22Rv1 (cell line): ENCODE data around the gene UXS1.
A peak's percentile ranks its signal among the peaks of the same experiment; 100 is the strongest.

Experiments used
- H3K27ac ChIP-seq: fragments of 450-650 bp; 2 replicates; pipeline ENCODE4 v1.5.1; 2017
- ZFX ChIP-seq: fragments of 450-650 bp; IDR thresholded peaks from 2 replicates; pipeline ENCODE4 v1.6.1; 2017; ENCODE audit warnings: antibody characterized with exemption, borderline replicate concordance
- TF ChIP-seq, protein P1 (sequence below): fragments of 450-650 bp; IDR thresholded peaks from 2 replicates; pipeline ENCODE4 v1.5.1; 2017; ENCODE audit warnings: mild to moderate bottlenecking

UXS1 gene

GRCh38 chr2:106119074-106119473 is 75.0 kb downstream of the UXS1 start:
- TF ChIP-seq ZFX: no peak
- TF ChIP-seq, protein P1, sequence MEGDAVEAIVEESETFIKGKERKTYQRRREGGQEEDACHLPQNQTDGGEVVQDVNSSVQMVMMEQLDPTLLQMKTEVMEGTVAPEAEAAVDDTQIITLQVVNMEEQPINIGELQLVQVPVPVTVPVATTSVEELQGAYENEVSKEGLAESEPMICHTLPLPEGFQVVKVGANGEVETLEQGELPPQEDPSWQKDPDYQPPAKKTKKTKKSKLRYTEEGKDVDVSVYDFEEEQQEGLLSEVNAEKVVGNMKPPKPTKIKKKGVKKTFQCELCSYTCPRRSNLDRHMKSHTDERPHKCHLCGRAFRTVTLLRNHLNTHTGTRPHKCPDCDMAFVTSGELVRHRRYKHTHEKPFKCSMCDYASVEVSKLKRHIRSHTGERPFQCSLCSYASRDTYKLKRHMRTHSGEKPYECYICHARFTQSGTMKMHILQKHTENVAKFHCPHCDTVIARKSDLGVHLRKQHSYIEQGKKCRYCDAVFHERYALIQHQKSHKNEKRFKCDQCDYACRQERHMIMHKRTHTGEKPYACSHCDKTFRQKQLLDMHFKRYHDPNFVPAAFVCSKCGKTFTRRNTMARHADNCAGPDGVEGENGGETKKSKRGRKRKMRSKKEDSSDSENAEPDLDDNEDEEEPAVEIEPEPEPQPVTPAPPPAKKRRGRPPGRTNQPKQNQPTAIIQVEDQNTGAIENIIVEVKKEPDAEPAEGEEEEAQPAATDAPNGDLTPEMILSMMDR: no peak

DNA sequence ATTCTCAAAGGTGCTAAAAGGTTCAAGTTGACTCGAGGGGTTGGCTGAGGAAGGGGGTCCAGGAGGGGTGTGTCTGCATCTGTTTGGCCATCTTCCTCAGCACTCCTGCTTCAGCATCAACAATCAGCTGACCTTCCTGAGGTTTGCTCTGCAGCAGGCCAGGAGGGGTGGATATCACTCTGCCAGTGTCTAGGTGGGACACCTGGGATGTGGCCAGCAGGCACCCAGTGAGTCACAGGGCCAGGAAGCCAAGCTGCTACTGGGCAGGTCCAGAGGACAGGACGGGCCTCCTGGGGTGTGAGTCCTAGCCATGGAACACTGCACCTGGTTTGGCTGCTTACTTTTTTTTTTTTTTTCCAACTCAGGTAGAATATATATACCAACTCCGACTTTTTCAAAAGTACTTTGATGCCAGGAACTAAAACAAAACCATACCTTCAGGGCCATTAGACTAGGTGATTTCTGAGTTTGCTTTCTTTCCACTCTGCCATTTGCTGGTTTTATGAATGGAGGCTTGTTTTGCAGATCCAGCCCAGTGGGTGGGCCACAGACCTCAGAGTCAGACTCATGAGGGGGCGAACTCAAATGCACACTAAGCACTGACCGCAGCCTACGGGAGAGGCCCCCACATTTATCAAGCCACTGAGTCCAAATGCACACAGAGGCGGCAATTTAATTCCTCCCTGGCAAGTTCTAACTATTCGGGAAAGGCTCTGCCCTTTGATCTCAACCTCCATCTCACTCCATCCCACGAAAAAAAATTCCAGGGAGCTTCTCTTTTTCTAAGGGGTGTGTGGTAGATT is 76.0 kb downstream of the UXS1 start:
- no peak for TF ChIP-seq ZFX
- TF ChIP-seq, protein P1: no peak
- H3K27ac ChIP-seq: no peak overlapping the region

More at GRCh38 chr2:106119074-106119473, 75.0 kb downstream of the UXS1 start:
- no peak overlapping the region for H3K27ac ChIP-seq

- no peak overlapping the region for H3K27ac ChIP-seq
- TF ChIP-seq, protein P1: no peak
- TF ChIP-seq ZFX: no peak
Measured at GRCh38 chr2:106117347-106117746, 76.8 kb downstream of the UXS1 start.

DNA sequence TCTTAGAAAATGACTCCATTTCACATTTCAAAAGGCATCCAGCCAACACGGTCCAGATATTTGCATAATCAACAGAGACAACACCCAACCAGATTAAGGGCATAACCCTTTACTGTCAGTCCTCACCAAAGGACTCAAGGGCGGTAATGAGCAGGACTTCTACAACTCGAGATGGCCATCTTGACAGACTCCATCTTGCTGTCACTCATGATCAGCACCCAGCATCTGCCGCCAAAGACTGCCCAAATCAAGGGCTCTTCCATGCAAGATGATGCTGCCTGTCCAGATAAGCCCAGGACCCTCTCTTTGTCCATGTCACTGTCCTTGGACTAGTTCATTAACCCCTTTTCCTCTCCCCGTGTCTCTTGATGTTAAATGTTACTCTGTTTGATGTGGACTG is 77.9 kb downstream of the UXS1 start:
- no peak for TF ChIP-seq ZFX
- TF ChIP-seq, protein P1: no peak
- H3K27ac ChIP-seq: no peak overlapping the region

- TF ChIP-seq, protein P1: no peak
- TF ChIP-seq ZFX: no peak
- H3K27ac ChIP-seq: no peak overlapping the region
Measured at GRCh38 chr2:106115665-106116064, 78.4 kb downstream of the UXS1 start.

- no peak overlapping the region for H3K27ac ChIP-seq
Measured at GRCh38 chr2:106115250-106115649, 78.9 kb downstream of the UXS1 start.

DNA sequence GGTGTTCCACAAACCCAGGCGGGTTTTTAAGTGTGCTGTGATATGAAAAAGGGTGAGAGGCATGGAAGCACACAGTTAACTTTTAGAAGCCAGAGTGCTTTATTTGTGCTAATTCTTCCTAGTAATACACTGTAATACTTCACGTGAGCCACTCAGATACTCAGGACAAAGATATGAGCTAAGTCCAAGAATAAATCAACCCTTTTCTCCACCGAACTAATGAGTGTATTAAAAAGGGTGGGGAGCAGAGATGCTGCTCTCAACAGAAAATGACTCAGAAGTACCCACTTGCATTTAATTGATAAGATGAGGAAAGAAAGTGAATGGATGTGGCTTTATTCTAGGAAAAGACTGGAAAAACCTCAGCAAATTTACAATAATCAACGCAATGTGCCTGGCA is 79.9 kb downstream of the UXS1 start:
- 0 out of 2 replicates have a peak overlapping the region, but pooled peaks have one; percentile 25 for H3K27ac ChIP-seq
- no peak for TF ChIP-seq ZFX
- TF ChIP-seq, protein P1: no peak

More at GRCh38 chr2:106115250-106115649, 78.9 kb downstream of the UXS1 start:
- no peak for TF ChIP-seq ZFX
- TF ChIP-seq, protein P1: no peak
